ENCODE data around the gene PRRG3. TPM values are rescaled to one million over a fixed set of nuclear protein-coding genes. Genes with fewer than 3 reads are reported as not detected.

The PRRG3 gene
- total and polyA plus RNA-seq, 9 donors: 0.34 to 9.2 (median 2.7) TPM

DNA sequence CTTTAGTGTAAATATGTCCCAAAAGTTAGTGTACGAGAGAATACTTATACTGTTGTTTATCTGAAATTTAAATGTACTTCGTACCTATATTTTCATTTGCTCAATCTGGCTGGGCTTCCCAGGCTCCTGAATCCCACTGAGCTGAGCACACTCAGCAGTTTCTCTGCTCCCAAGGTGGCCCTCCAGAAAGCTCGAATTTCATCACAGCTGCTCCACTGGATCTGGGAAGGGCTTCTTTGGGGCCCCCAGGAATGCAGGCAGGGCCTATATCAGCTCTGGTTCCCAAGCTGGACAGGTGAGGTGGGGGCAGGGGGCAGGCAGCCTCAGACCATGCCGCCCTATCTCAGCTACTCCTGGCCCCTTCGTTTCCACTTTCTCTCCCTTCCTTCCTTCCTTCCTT, 19.1 kb downstream of the PRRG3 start:
- TF ChIP-seq EP300 (IDR thresholded peaks at IDR 0.05): no peak
- no peak for TF ChIP-seq CTCF (IDR thresholded peaks at IDR 0.05)
- no peak for TF ChIP-seq POLR2A (IDR thresholded peaks at IDR 0.05)
- Histone ChIP-seq H3K9me3 (no peaks in the 10 kb centered on the region), H3K4me3 (no peak overlapping the region), H3K4me1 (ENCODE audit: insufficient read depth) (no peaks in the 10 kb centered on the region), H3K27ac (no peak overlapping the region), H3K36me3 (no peaks in the 10 kb centered on the region), H3K27me3 (no peaks in the 10 kb centered on the region)
- intact Hi-C loops (cut with DNase I): no loop called here
- DNase-seq: no peak
- 55 to 60% (median 59%) methylated on average over 5 of the region's 5 CpGs for WGBS, 3 donors

DNA sequence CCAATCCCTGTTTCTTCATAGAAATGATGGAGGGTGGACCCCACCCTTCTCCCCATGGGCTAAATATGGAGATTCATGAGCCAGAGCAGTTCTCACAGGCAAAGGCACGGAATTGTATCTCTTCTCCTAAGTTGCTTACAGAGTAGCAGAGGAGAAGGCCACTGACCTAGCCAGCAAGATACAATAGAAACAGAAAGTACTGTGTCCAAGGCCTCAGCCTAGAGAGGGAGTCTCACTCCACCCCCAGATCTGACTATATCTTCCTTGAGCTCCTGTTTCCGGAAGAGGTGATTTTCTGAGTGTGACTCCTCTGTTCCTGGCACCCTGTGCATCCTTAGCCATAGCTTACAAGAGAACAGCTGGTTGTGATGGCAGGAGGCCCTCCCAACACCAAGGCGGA, 20.5 kb downstream of the PRRG3 start, which contains the start of gene FATE1:
Gene FATE1, plus strand, starts transcription at position 284 of the 400 bp plus-strand sequence. Its CDS starts 85 bp downstream, at position 369.
- intact Hi-C loops (cut with DNase I): loop anchor here in 1 of 4 donors (5.0 kb wide), 1 partner anchor 378 kb away; no protein-coding TSS in a partner anchor

DNA sequence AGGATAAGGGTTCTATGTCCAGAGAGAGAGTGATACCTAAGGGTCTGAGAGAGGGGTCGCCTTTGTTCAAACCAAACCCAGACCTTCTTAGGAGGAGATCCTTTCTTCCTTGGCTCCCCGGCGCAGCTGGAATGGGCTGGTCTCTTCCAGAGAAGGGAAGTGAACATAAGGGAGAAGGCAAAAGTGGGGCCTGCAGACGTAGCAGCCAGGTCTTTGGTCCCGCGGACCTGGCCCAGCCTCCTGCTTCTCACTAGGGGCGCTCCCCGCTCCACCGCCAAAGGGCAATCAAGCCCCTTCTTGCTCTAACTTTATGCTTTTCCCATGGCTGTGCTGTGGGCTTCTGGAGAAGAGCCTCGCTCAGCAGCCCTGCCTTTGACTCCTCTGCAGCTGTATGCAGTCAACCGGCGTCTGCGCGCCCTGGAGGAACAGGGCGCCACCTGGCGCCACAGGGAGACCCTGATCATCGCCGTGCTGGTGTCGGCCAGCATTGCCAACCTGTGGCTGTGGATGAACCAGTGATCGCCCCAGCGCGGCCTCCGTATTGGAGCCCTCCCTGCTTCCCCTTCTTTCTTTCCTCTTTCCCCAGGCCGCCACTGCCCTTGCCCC, 27.1 kb downstream of the PRRG3 start:
- Histone ChIP-seq H3K9me3 (no peaks in the 10 kb centered on the region), H3K4me1 (ENCODE audit: insufficient read depth) (no peaks in the 10 kb centered on the region), H3K4me3 (no peak overlapping the region), H3K27me3 (no peaks in the 10 kb centered on the region), H3K36me3 (no peaks in the 10 kb centered on the region), H3K27ac (no peak overlapping the region)
- TF ChIP-seq CTCF (IDR thresholded peaks at IDR 0.05) (no peak), POLR2A (IDR thresholded peaks at IDR 0.05) (no peak), EP300 (IDR thresholded peaks at IDR 0.05) (no peak)
- intact Hi-C loops (cut with DNase I): no loop called here
- peak in 2 of 5 donors; percentile 25 to 37 for DNase-seq
- WGBS, 3 donors: 40 to 51% (median 41%) methylated on average over 24 of the region's 24 CpGs

More for the DNA sequence above, 20.5 kb downstream of the PRRG3 start, which contains the start of gene FATE1:
- H3K4me3 ChIP-seq: no peak within 1 kb of the TSS
- no peak for DNase-seq
- H3K4me1 ChIP-seq (ENCODE audit: insufficient read depth): no peaks in the 10 kb centered on the region
- no peaks in the 10 kb centered on the region for H3K9me3 ChIP-seq
- no peak for TF ChIP-seq EP300 (IDR thresholded peaks at IDR 0.05)
- no peak for TF ChIP-seq CTCF (IDR thresholded peaks at IDR 0.05)
- no peak for TF ChIP-seq POLR2A (IDR thresholded peaks at IDR 0.05)
- no peaks in the 10 kb centered on the region for H3K27me3 ChIP-seq
- WGBS, 3 donors: 44 to 60% (median 50%) methylated on average over 3 of the region's 3 CpGs
- H3K36me3 ChIP-seq: no peaks in the 10 kb centered on the region
- H3K27ac ChIP-seq: no peak within 1 kb of the TSS

GRCh38 chrX:151723156-151723760, 28.0 kb downstream of the PRRG3 start:
- no peak overlapping the region for H3K4me3 ChIP-seq
- H3K9me3 ChIP-seq: no peaks in the 10 kb centered on the region
- H3K27ac ChIP-seq: no peak overlapping the region
- H3K36me3 ChIP-seq: no peaks in the 10 kb centered on the region
- H3K27me3 ChIP-seq: no peaks in the 10 kb centered on the region
- intact Hi-C loops (cut with DNase I): no loop called here
- H3K4me1 ChIP-seq (ENCODE audit: insufficient read depth): no peaks in the 10 kb centered on the region
- no peak for DNase-seq
- WGBS, 3 donors: 77 to 82% (median 78%) methylated on average over 7 of the region's 7 CpGs
- TF ChIP-seq POLR2A (IDR thresholded peaks at IDR 0.05): no peak
- TF ChIP-seq EP300 (IDR thresholded peaks at IDR 0.05): no peak
- TF ChIP-seq CTCF (IDR thresholded peaks at IDR 0.05): no peak

Measured in ovary (tissue), 9 donors.